HepG2 (cell line): Measurements from ENCODE around the gene TACC2.

Experiments
- ARNTL ChIP-seq: sonication (generic); formaldehyde crosslinking; IDR thresholded peaks from 2 replicates; pipeline ENCODE4 v1.4.0; 2020; ENCODE audit warnings: mild to moderate bottlenecking, missing genetic modification reagents
- EP300 ChIP-seq, 3 experiments: sonication (generic) in 1 of 3; formaldehyde crosslinking in 1 of 3; IDR thresholded peaks; 2 replicates each; pipeline versions ENCODE4 v1.5.1 to v1.6.1; 2011 to 2020; ENCODE audit warnings: low read depth in 2 of 3, low read length in 2 of 3, borderline replicate concordance in 1 of 3, improper control_type of control experiment in 1 of 3, mild to moderate bottlenecking in 1 of 3, missing genetic modification reagents in 1 of 3, moderate library complexity in 1 of 3
- GRHL1 ChIP-seq: sonication (generic); formaldehyde crosslinking; conservative IDR thresholded peaks from 2 replicates; pipeline ENCODE4 v1.8.0; 2022; ENCODE audit warnings: missing genetic modification reagents
- MBNL3 ChIP-seq: fragments of 250-450 bp; sonication (Bioruptor Pico); conservative IDR thresholded peaks from 2 replicates; pipeline ENCODE4 v1.8.0; 2022; ENCODE audit warnings: mild to moderate bottlenecking, inconsistent platforms
- NFE2 ChIP-seq: sonication (generic); formaldehyde crosslinking; IDR thresholded peaks from 2 replicates; pipeline ENCODE4 v1.4.0; 2020; ENCODE audit warnings: missing genetic modification reagents
- SIX4 ChIP-seq: sonication (generic); formaldehyde crosslinking; IDR thresholded peaks from 2 replicates; pipeline ENCODE4 v1.4.0; 2020; ENCODE audit warnings: missing genetic modification reagents
- SMAD1 ChIP-seq: sonication (generic); formaldehyde crosslinking; IDR thresholded peaks from 2 replicates; pipeline ENCODE4 v1.4.0; 2020; ENCODE audit warnings: missing genetic modification reagents, low read depth, mild to moderate bottlenecking, borderline replicate concordance
- ZC3H13 ChIP-seq: sonication (generic); formaldehyde crosslinking; IDR thresholded peaks from 2 replicates; pipeline ENCODE4 v1.8.1; 2023; ENCODE audit warnings: mild to moderate bottlenecking, missing genetic modification reagents, moderate library complexity
- ZNF7 ChIP-seq: IDR thresholded peaks from 2 replicates; pipeline ENCODE4 v1.6.1; 2016; ENCODE audit warnings: missing biosample characterization, missing genetic modification reagents

- TF ChIP-seq EP300 (IDR thresholded peaks at IDR 0.05; ENCODE audit: low read depth in 2 of 2, low read length in 2 of 2) (no peak), EP300 (CRISPR knock-in tag; IDR thresholded peaks at IDR 0.05; ENCODE audit: borderline replicate concordance) (no peak), MBNL3 (CRISPR knock-in tag) (no peak), ARNTL (CRISPR knock-in tag) (no peak), GRHL1 (CRISPR knock-in tag) (no peak), SMAD1 (CRISPR knock-in tag) (no peak), NFE2 (CRISPR knock-in tag) (no peak), ZNF7 (CRISPR knock-in tag) (no peak), SIX4 (CRISPR knock-in tag) (no peak), ZC3H13 (no peak)
Measured at GRCh38 chr10:122297583-122297982, 308.6 kb downstream of the TACC2 start.
